Adrenal gland (tissue), 5 donors: ENCODE measurements around the gene KCNJ15.

Experiments used
- POLR2A ChIP-seq, 2 donors: fragments of 450-650 bp; IDR thresholded peaks; one replicate each; pipeline ENCODE4 v1.6.1; 2017; ENCODE audit warnings: antibody characterized with exemption in 2 of 2, mild to moderate bottlenecking in 2 of 2, moderate library complexity in 1 of 2
- TF ChIP-seq, protein P1 (sequence below), 6 experiments: fragments of 450-650 bp in 4 of 6; fragments of 200-600 bp in 2 of 6; sonication (generic) in 1 of 6; IDR thresholded peaks; 1 replicate in 5 of 6; 2 replicates in 1 of 6; pipeline versions ENCODE4 v1.5.1 to v1.8.0; 2016 to 2021; ENCODE audit warnings: antibody characterized with exemption in 6 of 6, mild to moderate bottlenecking in 2 of 6, moderate library complexity in 1 of 6
- donor health status: DM: no; HTN: no; CAD: no.

GRCh38 chr21:38265166-38265565 lies 8.4 kb downstream of the KCNJ15 start:
- TF ChIP-seq, protein P1, sequence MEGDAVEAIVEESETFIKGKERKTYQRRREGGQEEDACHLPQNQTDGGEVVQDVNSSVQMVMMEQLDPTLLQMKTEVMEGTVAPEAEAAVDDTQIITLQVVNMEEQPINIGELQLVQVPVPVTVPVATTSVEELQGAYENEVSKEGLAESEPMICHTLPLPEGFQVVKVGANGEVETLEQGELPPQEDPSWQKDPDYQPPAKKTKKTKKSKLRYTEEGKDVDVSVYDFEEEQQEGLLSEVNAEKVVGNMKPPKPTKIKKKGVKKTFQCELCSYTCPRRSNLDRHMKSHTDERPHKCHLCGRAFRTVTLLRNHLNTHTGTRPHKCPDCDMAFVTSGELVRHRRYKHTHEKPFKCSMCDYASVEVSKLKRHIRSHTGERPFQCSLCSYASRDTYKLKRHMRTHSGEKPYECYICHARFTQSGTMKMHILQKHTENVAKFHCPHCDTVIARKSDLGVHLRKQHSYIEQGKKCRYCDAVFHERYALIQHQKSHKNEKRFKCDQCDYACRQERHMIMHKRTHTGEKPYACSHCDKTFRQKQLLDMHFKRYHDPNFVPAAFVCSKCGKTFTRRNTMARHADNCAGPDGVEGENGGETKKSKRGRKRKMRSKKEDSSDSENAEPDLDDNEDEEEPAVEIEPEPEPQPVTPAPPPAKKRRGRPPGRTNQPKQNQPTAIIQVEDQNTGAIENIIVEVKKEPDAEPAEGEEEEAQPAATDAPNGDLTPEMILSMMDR (IDR thresholded peaks at IDR 0.05), result no peak
- TF ChIP-seq POLR2A (IDR thresholded peaks at IDR 0.05), result no peak
